Measurements from ENCODE around the gene PTCH1.

Gene PTCH1

GRCh38 chr9:95496687-95497086 lies 20.1 kb downstream of the PTCH1 start:
- TF ChIP-seq, protein P1, sequence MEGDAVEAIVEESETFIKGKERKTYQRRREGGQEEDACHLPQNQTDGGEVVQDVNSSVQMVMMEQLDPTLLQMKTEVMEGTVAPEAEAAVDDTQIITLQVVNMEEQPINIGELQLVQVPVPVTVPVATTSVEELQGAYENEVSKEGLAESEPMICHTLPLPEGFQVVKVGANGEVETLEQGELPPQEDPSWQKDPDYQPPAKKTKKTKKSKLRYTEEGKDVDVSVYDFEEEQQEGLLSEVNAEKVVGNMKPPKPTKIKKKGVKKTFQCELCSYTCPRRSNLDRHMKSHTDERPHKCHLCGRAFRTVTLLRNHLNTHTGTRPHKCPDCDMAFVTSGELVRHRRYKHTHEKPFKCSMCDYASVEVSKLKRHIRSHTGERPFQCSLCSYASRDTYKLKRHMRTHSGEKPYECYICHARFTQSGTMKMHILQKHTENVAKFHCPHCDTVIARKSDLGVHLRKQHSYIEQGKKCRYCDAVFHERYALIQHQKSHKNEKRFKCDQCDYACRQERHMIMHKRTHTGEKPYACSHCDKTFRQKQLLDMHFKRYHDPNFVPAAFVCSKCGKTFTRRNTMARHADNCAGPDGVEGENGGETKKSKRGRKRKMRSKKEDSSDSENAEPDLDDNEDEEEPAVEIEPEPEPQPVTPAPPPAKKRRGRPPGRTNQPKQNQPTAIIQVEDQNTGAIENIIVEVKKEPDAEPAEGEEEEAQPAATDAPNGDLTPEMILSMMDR (IDR thresholded peaks at IDR 0.05; ENCODE audit: insufficient read depth, missing control alignments): no peak
- no peak for DNase-seq (ENCODE audit: insufficient read length, low spot score)
- no peak for FAIRE-seq

- no peak for FAIRE-seq
- DNase-seq (ENCODE audit: insufficient read length, low spot score): no peak
- TF ChIP-seq, protein P1 (IDR thresholded peaks at IDR 0.05; ENCODE audit: insufficient read depth, missing control alignments): no peak
These were observed 20.8 kb downstream of the PTCH1 start for GRCh38 chr9:95495961-95496360.

DNA sequence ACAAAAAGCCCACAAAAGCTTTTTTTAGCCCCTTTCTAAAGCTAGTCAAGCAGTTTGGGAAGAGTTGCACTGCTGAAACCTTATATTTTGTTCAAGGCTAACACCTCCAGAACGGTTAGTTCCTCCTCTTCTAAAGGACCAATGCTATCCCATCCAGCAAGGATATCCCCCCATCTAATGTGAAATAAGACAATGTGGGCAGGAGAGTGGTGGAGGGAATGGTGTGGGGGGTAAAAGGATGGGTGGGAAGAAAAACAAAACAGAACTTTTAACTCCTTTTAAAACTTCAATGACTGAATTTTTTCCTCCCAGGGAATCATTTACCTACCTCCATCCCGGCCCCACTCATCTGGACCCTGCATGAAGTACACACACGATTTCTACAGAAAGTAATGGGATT lies 21.2 kb downstream of the PTCH1 start:
- no peak for FAIRE-seq
- no peak for DNase-seq (ENCODE audit: insufficient read length, low spot score)
- TF ChIP-seq, protein P1 (IDR thresholded peaks at IDR 0.05; ENCODE audit: insufficient read depth, missing control alignments): no peak

DNA sequence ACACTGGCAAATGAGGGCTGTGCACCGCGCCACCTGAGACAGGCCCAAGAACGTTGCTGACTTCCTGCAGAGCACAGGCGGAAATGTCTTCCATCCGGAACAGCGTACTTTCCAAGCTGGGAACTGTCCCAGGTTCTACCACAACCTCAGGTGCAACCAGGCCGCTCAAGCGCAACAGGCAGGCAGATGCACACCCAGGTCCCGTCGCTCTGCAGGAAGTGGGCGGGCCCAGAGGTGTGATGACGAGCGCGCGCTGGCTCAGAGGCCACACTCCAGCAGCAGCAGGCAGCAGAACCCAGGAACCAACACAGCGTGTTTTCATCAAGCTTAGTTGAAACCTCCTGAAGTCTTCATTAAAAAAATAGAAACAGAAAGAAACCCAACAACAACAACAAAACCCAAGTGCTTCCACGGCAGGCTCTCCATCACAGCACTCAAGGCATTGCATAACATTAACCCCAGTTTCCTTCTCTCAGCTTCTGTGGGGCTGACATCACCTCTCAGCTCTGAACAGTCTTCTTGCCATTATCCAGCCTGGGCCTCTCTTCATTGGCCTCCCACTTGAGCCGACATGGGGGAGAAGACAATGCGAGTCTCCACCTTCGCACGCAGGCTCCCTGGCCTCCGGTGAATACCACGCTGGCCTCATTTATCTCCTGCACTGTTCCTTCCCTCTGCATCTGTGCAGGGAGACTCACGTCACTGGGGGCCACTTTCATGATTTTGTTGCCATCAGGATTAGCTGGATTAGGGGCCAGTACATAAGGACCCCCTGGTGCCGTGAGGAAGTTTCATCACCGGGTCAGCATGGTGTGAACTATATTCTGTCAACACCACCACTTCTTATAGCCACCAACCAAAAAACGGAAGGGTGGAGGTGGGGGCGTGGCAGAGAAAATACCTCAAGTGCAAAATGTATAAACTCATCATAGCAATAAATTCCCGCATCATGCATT lies 22.1 kb downstream of the PTCH1 start:
- TF ChIP-seq, protein P1 (IDR thresholded peaks at IDR 0.05; ENCODE audit: insufficient read depth, missing control alignments): no peak
- FAIRE-seq (no peak), DNase-seq (ENCODE audit: insufficient read length, low spot score) (no peak)

DNA sequence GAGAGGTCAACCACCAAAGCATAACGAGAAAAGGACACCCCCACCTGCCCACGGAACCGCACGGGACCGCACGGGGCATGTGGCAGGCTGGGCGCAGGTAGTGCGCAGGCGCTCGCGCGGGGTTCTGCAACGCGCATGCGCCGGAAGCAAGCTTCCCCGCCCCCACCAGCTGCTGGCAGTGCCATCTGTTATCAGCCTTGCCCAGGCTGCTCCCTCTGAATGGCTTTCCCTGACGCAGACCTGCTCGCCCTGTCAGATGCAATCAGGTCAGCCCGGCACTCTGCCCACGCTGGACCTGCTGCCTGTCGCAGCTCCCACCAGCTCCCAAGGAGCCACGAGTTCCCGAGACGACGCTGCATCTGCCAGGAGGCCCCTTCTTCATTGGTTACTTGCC lies 22.8 kb downstream of the PTCH1 start:
- peak; percentile 55 for DNase-seq (ENCODE audit: insufficient read length, low spot score)
- no peak for FAIRE-seq
- TF ChIP-seq, protein P1 (IDR thresholded peaks at IDR 0.05; ENCODE audit: insufficient read depth, missing control alignments): no peak

GRCh38 chr9:95493402-95493801 lies 23.4 kb downstream of the PTCH1 start:
- DNase-seq (ENCODE audit: insufficient read length, low spot score): no peak
- FAIRE-seq: no peak
- TF ChIP-seq, protein P1 (IDR thresholded peaks at IDR 0.05; ENCODE audit: insufficient read depth, missing control alignments): no peak
